Fibroblast of lung (primary cell): ENCODE data around the gene SELP. TPM values are rescaled to one million over a fixed set of nuclear protein-coding genes. Genes with fewer than 3 reads are reported as not detected.
"Not testable (repeated sequence)": the region's sequence is repeated elsewhere in the genome, so short reads cannot be mapped to it uniquely, and the experiment has no call there.

Source experiments
- DNase-seq, 2 donors: peaks; one replicate each; pipeline versions ENCODE4 v3.0.0 to v3.0.0-alpha.2; 2010; ENCODE audit warnings: low read depth in 2 of 2
- H2AFZ ChIP-seq: 2 replicates; pipeline ENCODE4 v1.5.1; 2012; ENCODE audit warnings: low read length, control low read depth, inconsistent platforms
- H3K27ac ChIP-seq: 2 replicates; pipeline ENCODE4 v1.5.1; 2011; ENCODE audit warnings: low read length, control low read depth; ENCODE audit not compliant: insufficient read depth
- H3K27me3 ChIP-seq: 2 replicates; pipeline ENCODE4 v1.5.1; 2011; ENCODE audit warnings: mild to moderate bottlenecking, low read length; ENCODE audit not compliant: control insufficient read depth, insufficient read depth
- H3K36me3 ChIP-seq: 2 replicates; pipeline ENCODE4 v1.5.1; 2011; ENCODE audit warnings: low read length; ENCODE audit not compliant: control insufficient read depth, insufficient read depth
- H3K4me1 ChIP-seq: 2 replicates; pipeline ENCODE4 v1.5.1; 2011; ENCODE audit warnings: low read length; ENCODE audit not compliant: control insufficient read depth, insufficient read depth; ENCODE audit errors: extremely low read depth
- H3K4me2 ChIP-seq: 2 replicates; pipeline ENCODE4 v1.5.1; 2011; ENCODE audit warnings: low read length, control low read depth; ENCODE audit not compliant: insufficient read depth; ENCODE audit errors: extremely low read depth
- H3K4me3 ChIP-seq, 4 experiments: fragments of 200-600 bp in 1 of 4; sonication (generic) in 1 of 4; replicated peaks in 1 of 4; 2 replicates each; pipeline ENCODE4 v1.5.1; 2011 to 2016; ENCODE audit warnings: low read length in 4 of 4, low read depth in 3 of 4, mild to moderate bottlenecking in 3 of 4, control low read depth in 2 of 4, inconsistent platforms in 1 of 4, mixed read lengths in 1 of 4; ENCODE audit not compliant: insufficient read depth in 1 of 4; ENCODE audit errors: control extremely low read depth in 1 of 4
- H3K79me2 ChIP-seq: 2 replicates; pipeline ENCODE4 v1.5.1; 2012; ENCODE audit warnings: mild to moderate bottlenecking, low read length, inconsistent platforms; ENCODE audit not compliant: control insufficient read depth, insufficient read depth
- H3K9ac ChIP-seq: 2 replicates; pipeline ENCODE4 v1.5.1; 2011; ENCODE audit warnings: mild to moderate bottlenecking, low read length, control low read depth; ENCODE audit not compliant: insufficient read depth
- H3K9me3 ChIP-seq: 2 replicates; pipeline ENCODE4 v1.5.1; 2012; ENCODE audit warnings: low read depth, low read length; ENCODE audit not compliant: control insufficient read depth, insufficient read depth
- H4K20me1 ChIP-seq: 2 replicates; pipeline ENCODE4 v1.5.1; 2011; ENCODE audit warnings: low read length; ENCODE audit not compliant: control insufficient read depth, insufficient read depth; ENCODE audit errors: extremely low read depth
- EZH2 ChIP-seq: IDR thresholded peaks from 2 replicates; pipeline ENCODE4 v1.5.1; 2012; ENCODE audit warnings: low read length, control low read depth, mild to moderate bottlenecking; ENCODE audit errors: missing control alignments
- polyA plus RNA-seq, 2 donors: library from polyadenylated mRNA; depleted of rRNA in 1 of 2; stranded (reverse) in 1 of 2; unstranded in 1 of 2; fragments of >200 nt; gene quantifications; 2 replicates each; pipeline ENCODE4 v1.2.1, GENCODE V29; 2011 to 2012; ENCODE audit warnings: missing spikeins in 1 of 2
- total RNA-seq: library from RNA; depleted of rRNA; stranded (reverse); fragments of >200 nt; gene quantifications from 2 replicates; pipeline ENCODE4 v1.2.1, GENCODE V29; 2014
- TF ChIP-seq, protein P1 (sequence below), 2 donors: IDR thresholded peaks in 1 of 2; conservative IDR thresholded peaks in 1 of 2; 1 replicate in 1 of 2; 2 replicates in 1 of 2; pipeline ENCODE4 v1.5.1; 2011 to 2012; ENCODE audit warnings: low read length in 2 of 2, control low read depth in 1 of 2, inconsistent platforms in 1 of 2, low read depth in 1 of 2, mild to moderate bottlenecking in 1 of 2

Gene SELP
- total and polyA plus RNA-seq, 2 donors (not counting 1 experiment from before 2014, with no cell fraction given): not detected

GRCh38 chr1:169670836-169671235, 40.9 kb upstream of the SELP start:
- no peaks in the 10 kb centered on the region for H3K27me3 ChIP-seq
- TF ChIP-seq, protein P1, sequence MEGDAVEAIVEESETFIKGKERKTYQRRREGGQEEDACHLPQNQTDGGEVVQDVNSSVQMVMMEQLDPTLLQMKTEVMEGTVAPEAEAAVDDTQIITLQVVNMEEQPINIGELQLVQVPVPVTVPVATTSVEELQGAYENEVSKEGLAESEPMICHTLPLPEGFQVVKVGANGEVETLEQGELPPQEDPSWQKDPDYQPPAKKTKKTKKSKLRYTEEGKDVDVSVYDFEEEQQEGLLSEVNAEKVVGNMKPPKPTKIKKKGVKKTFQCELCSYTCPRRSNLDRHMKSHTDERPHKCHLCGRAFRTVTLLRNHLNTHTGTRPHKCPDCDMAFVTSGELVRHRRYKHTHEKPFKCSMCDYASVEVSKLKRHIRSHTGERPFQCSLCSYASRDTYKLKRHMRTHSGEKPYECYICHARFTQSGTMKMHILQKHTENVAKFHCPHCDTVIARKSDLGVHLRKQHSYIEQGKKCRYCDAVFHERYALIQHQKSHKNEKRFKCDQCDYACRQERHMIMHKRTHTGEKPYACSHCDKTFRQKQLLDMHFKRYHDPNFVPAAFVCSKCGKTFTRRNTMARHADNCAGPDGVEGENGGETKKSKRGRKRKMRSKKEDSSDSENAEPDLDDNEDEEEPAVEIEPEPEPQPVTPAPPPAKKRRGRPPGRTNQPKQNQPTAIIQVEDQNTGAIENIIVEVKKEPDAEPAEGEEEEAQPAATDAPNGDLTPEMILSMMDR (conservative IDR thresholded peaks at IDR 0.05 in 1 of 2, IDR thresholded peaks at IDR 0.05 in 1 of 2; ENCODE audit: low read depth in 1 of 2, low read length in 2 of 2): no peak
- no peak for TF ChIP-seq EZH2
- H3K79me2 ChIP-seq: no peaks in the 10 kb centered on the region
- no peak overlapping the region for H2AFZ ChIP-seq
- H3K4me2 ChIP-seq: no peak overlapping the region
- H3K36me3 ChIP-seq: no peaks in the 10 kb centered on the region
- DNase-seq: no peak
- H3K4me1 ChIP-seq: no peaks in the 10 kb centered on the region
- H4K20me1 ChIP-seq: no peaks in the 10 kb centered on the region
- H3K27ac ChIP-seq: no peak overlapping the region
- no peak overlapping the region for H3K4me3 ChIP-seq
- H3K9me3 ChIP-seq: no peaks in the 10 kb centered on the region
- H3K9ac ChIP-seq: no peak overlapping the region

DNA sequence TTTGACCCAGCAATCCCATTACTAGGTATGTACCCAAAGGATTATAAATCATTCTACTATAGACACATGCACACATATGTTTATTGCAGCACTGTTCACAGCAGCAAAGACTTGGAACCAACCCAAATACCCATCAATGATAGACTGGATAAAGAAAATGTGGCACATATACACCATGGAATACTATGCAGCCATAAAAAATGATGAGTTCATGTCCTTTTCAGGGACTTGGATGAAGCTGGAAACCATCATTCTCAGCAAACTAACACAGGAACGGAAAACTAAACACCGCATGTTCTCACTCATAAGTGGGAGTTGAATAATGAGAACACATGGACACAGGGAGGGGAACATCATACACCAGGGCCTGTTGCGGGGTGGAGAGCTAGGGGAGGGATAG, 40.3 kb upstream of the SELP start:
- H3K9ac ChIP-seq, H3K36me3 ChIP-seq, H3K4me2 ChIP-seq, H3K79me2 ChIP-seq, H3K9me3 ChIP-seq, H4K20me1 ChIP-seq, H3K4me3 ChIP-seq, DNase-seq, H3K4me1 ChIP-seq, H3K27me3 ChIP-seq, H2AFZ ChIP-seq, H3K27ac ChIP-seq: not testable (repeated sequence)

GRCh38 chr1:169667699-169668596, 38.0 kb upstream of the SELP start:
- not testable (repeated sequence) for H4K20me1 ChIP-seq, H3K9ac ChIP-seq

GRCh38 chr1:169667227-169667639, 37.3 kb upstream of the SELP start:
- not testable (repeated sequence) for H3K9ac ChIP-seq, H3K4me2 ChIP-seq, DNase-seq, H3K4me3 ChIP-seq, H3K79me2 ChIP-seq, H3K9me3 ChIP-seq, H3K27me3 ChIP-seq, H3K27ac ChIP-seq, H2AFZ ChIP-seq, H3K36me3 ChIP-seq, H3K4me1 ChIP-seq, H4K20me1 ChIP-seq

More at GRCh38 chr1:169667699-169668596, 38.0 kb upstream of the SELP start:
- not testable (repeated sequence) for H3K9me3 ChIP-seq, H2AFZ ChIP-seq, H3K27ac ChIP-seq, H3K79me2 ChIP-seq, H3K4me1 ChIP-seq, H3K27me3 ChIP-seq, H3K4me2 ChIP-seq, H3K36me3 ChIP-seq, DNase-seq, H3K4me3 ChIP-seq

- not testable (repeated sequence) for DNase-seq, H3K36me3 ChIP-seq, H3K27ac ChIP-seq, H3K4me3 ChIP-seq, H2AFZ ChIP-seq, H3K9ac ChIP-seq, H3K9me3 ChIP-seq, H3K27me3 ChIP-seq, H3K79me2 ChIP-seq, H4K20me1 ChIP-seq, H3K4me1 ChIP-seq, H3K4me2 ChIP-seq
Measured at GRCh38 chr1:169662680-169663079, 32.8 kb upstream of the SELP start.

GRCh38 chr1:169661066-169661465, 31.1 kb upstream of the SELP start:
- H3K4me3 ChIP-seq, H3K9ac ChIP-seq, H3K27ac ChIP-seq, H3K27me3 ChIP-seq, H3K79me2 ChIP-seq, H4K20me1 ChIP-seq, DNase-seq, H3K4me2 ChIP-seq, H3K9me3 ChIP-seq, H2AFZ ChIP-seq, H3K4me1 ChIP-seq, H3K36me3 ChIP-seq: not testable (repeated sequence)
